Stomach (tissue), 4 donors: ENCODE results near the gene DDX54.

Experiments used
- POLR2A ChIP-seq, 4 donors: fragments of 450-650 bp; IDR thresholded peaks; one replicate each; pipeline ENCODE4 v1.6.1; 2016; ENCODE audit warnings: antibody characterized with exemption in 4 of 4, control low read depth in 2 of 4, mild to moderate bottlenecking in 1 of 4, moderate library complexity in 1 of 4
- POLR2AphosphoS5 ChIP-seq, 3 donors: sonication (generic); formaldehyde crosslinking; IDR thresholded peaks; one replicate each; pipeline ENCODE4 v1.6.1; 2016; ENCODE audit warnings: antibody characterized with exemption in 3 of 3
- TF ChIP-seq, protein P1 (sequence below), 7 experiments: fragments of 450-650 bp in 4 of 7; fragments of 200-600 bp in 3 of 7; sonication (generic) in 3 of 7; IDR thresholded peaks; one replicate each; pipeline ENCODE4 v1.5.1; 2016 to 2019; ENCODE audit warnings: antibody characterized with exemption in 7 of 7, control low read depth in 2 of 7, mild to moderate bottlenecking in 1 of 7

DNA sequence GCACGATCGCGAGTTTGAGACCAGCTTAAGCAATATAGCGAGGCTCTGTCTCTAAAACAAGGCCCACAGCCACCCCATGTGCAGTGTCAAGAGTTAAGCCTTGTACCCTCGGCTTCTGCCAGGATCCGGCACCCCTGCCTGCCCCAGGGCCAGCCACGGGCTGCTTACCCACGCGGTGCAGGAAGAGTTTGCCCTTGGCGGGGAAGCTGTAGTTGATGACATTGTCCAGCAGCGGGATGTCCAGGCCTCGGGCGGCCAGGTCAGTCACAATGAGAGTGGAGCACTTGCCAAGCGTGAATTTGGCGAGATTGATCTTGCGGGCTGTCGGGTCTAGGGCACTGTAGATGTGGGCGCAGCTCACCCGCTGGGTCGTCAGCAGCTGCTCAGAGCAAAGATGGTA lies 13.1 kb downstream of the DDX54 start:
- TF ChIP-seq, protein P1, sequence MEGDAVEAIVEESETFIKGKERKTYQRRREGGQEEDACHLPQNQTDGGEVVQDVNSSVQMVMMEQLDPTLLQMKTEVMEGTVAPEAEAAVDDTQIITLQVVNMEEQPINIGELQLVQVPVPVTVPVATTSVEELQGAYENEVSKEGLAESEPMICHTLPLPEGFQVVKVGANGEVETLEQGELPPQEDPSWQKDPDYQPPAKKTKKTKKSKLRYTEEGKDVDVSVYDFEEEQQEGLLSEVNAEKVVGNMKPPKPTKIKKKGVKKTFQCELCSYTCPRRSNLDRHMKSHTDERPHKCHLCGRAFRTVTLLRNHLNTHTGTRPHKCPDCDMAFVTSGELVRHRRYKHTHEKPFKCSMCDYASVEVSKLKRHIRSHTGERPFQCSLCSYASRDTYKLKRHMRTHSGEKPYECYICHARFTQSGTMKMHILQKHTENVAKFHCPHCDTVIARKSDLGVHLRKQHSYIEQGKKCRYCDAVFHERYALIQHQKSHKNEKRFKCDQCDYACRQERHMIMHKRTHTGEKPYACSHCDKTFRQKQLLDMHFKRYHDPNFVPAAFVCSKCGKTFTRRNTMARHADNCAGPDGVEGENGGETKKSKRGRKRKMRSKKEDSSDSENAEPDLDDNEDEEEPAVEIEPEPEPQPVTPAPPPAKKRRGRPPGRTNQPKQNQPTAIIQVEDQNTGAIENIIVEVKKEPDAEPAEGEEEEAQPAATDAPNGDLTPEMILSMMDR (IDR thresholded peaks at IDR 0.05) = no peak
- TF ChIP-seq POLR2A (IDR thresholded peaks at IDR 0.05) (no peak), POLR2AphosphoS5 (IDR thresholded peaks at IDR 0.05) (no peak)
